Activated gamma-delta T cell treated with anti-CD3 and anti-CD28 coated beads, Interleukin-2, amount 50 U/mL, for 16 hours (primary cell): ENCODE measurements around the gene CGREF1.
"Not testable (repeated sequence)": the region's sequence is repeated elsewhere in the genome, so short reads cannot be mapped to it uniquely, and the experiment has no call there.

Source experiments
- DNase-seq: peaks from one replicate; pipeline ENCODE4 v3.0.0-alpha.2; 2020; ENCODE audit warnings: low read depth

Gene CGREF1

GRCh38 chr2:27111392-27112078 is 7.4 kb downstream of the CGREF1 start:
- not testable (repeated sequence) for DNase-seq

- DNase-seq: not testable (repeated sequence)
Observed at GRCh38 chr2:27110603-27111352, 8.2 kb downstream of the CGREF1 start.

- DNase-seq: no peak
Observed at GRCh38 chr2:27109083-27109482, 9.8 kb downstream of the CGREF1 start.

- DNase-seq: no peak
Observed at GRCh38 chr2:27108221-27108620, 10.7 kb downstream of the CGREF1 start.

GRCh38 chr2:27105981-27106380 is 12.9 kb downstream of the CGREF1 start:
- no peak for DNase-seq

- DNase-seq: no peak
Observed at GRCh38 chr2:27102329-27102728, 16.6 kb downstream of the CGREF1 start.

- no peak for DNase-seq
Observed at GRCh38 chr2:27100036-27100435, 18.9 kb downstream of the CGREF1 start.

- DNase-seq: no peak
Observed at GRCh38 chr2:27099334-27099955, 19.5 kb downstream of the CGREF1 start.

- DNase-seq: no peak
Observed at GRCh38 chr2:27097341-27097740, 21.6 kb downstream of the CGREF1 start.

- no peak for DNase-seq
Observed at GRCh38 chr2:27096748-27097297, 22.1 kb downstream of the CGREF1 start.

GRCh38 chr2:27095745-27096651 is 22.9 kb downstream of the CGREF1 start:
- no peak for DNase-seq

GRCh38 chr2:27095427-27095744 is 23.5 kb downstream of the CGREF1 start:
- no peak for DNase-seq

- DNase-seq: no peak
Observed at GRCh38 chr2:27094353-27094984, 24.5 kb downstream of the CGREF1 start.

- no peak for DNase-seq
Observed at GRCh38 chr2:27093430-27094352, 25.2 kb downstream of the CGREF1 start.

GRCh38 chr2:27092696-27093429 is 26.1 kb downstream of the CGREF1 start:
- no peak for DNase-seq

GRCh38 chr2:27091746-27092695 is 26.9 kb downstream of the CGREF1 start:
- DNase-seq: no peak

- DNase-seq: no peak
Observed at GRCh38 chr2:27089111-27089954, 29.6 kb downstream of the CGREF1 start.

- DNase-seq: no peak
Observed at GRCh38 chr2:27088634-27089033, 30.3 kb downstream of the CGREF1 start.
